ENCODE measurements around the gene TRAPPC6A. TPM values are rescaled to one million over a fixed set of nuclear protein-coding genes. Genes with fewer than 3 reads are reported as not detected.

TRAPPC6A gene
- total and polyA plus RNA-seq, 2 of the 4 experiments (the other 2 are of a cell fraction), result 4.1 to 13.4 TPM

- BruUV-seq (replicated peaks), result no TSS peak
- Histone ChIP-seq H3K36me3 (ENCODE audit: control insufficient read depth, insufficient read depth, low read length) (peaks cover 2% of the 10 kb centered on the region; the same call in 1 of the 2 replicates), H3K4me1 (ENCODE audit: control insufficient read depth, insufficient read depth, low read length) (no peaks in the 10 kb centered on the region), H2AFZ (replicated peaks; ENCODE audit: low read length, poor library complexity) (no peak overlapping the region), H2BK5ac (ENCODE audit: low read depth, low read length, poor library complexity, severe bottlenecking) (no peak overlapping the region), H3K4ac (ENCODE audit: low read depth, low read length) (no peak overlapping the region), H2BK20ac (ENCODE audit: low read depth, low read length) (no peak overlapping the region), H3K79me1 (ENCODE audit: low read depth in 1 of 2, low read length in 2 of 2) (peaks cover 43 to 83% of the 10 kb centered on the region in 2 experiments), H3K9me3 (ENCODE audit: control insufficient read depth, insufficient read depth, low read length) (no peaks in the 10 kb centered on the region), H3K4me3 (ENCODE audit: insufficient read depth, low read depth, low read length) (no peak overlapping the region), H3K56ac (ENCODE audit: extremely low read depth, insufficient read depth, low read length) (no peak overlapping the region), H3K9me1 (ENCODE audit: insufficient read depth, low read length) (peaks cover 3% of the 10 kb centered on the region; the same call in 1 of the 2 replicates), H3K27me3 (ENCODE audit: control insufficient read depth, insufficient read depth, low read length) (no peaks in the 10 kb centered on the region), H2AK5ac (ENCODE audit: low read depth, low read length) (no peak overlapping the region), H3K27ac (ENCODE audit: insufficient read depth, low read length) (no peak overlapping the region), H2BK120ac (ENCODE audit: low read depth, low read length) (no peak overlapping the region), H4K8ac (ENCODE audit: low read depth in 2 of 2, low read length in 2 of 2) (no peak overlapping the region), H3K14ac (replicated peaks; ENCODE audit: low read depth, low read length) (no peak overlapping the region), H4K5ac (ENCODE audit: low read depth, low read length) (no peak overlapping the region), H3K9ac (ENCODE audit: low read depth, low read length) (no peak overlapping the region), H2BK15ac (ENCODE audit: low read depth, low read length) (no peak overlapping the region), H4K91ac (ENCODE audit: insufficient read depth, low read depth, low read length) (no peak overlapping the region), H3K4me2 (ENCODE audit: low read depth, low read length) (no peak overlapping the region), H3K23ac (ENCODE audit: low read depth, low read length) (no peak overlapping the region), H2AK9ac (replicated peaks; ENCODE audit: low read depth, low read length, poor library complexity) (no peak overlapping the region), H3K18ac (ENCODE audit: low read depth, low read length) (no peak overlapping the region), H4K20me1 (ENCODE audit: insufficient read depth, low read length) (peaks cover 81% of the 10 kb centered on the region)
- ChIA-PET POLR2A (ENCODE audit: unreplicated experiment) (no interaction called here), CTCF (no interaction called here)
- dilution Hi-C loops (cut with HindIII; ENCODE audit: low sequenced_read_pairs, unreplicated experiment) (no loop called here), in situ Hi-C loops (cut with MboI; ENCODE audit: low sequenced_read_pairs) (no loop called here), intact Hi-C loops (cut with micrococcal nuclease) (no loop called here)
- ATAC-seq (ENCODE audit: low read depth) (no peak), DNase-seq (no peak)
- TF ChIP-seq MXI1 (IDR thresholded peaks at IDR 0.05; ENCODE audit: borderline replicate concordance, low read depth, low read length) (no peak), CTCF (conservative IDR thresholded peaks at IDR 0.05; ENCODE audit: low read depth, low read length) (no peak), MAZ (IDR thresholded peaks at IDR 0.05; ENCODE audit: borderline replicate concordance, low read depth, low read length) (no peak), FOS (IDR thresholded peaks at IDR 0.05; ENCODE audit: low read depth, low read length) (no peak), POLR2A (IDR thresholded peaks at IDR 0.05; ENCODE audit: low read depth, low read length) (no peak), RAD21 (IDR thresholded peaks at IDR 0.05; ENCODE audit: low read length) (no peak), ELK1 (IDR thresholded peaks at IDR 0.05; ENCODE audit: borderline replicate concordance, low read depth, low read length) (no peak)
- 76% methylated on average over 2 of the region's 9 CpGs; no CpG with 5 or more reads in 1 of the 2 experiments for WGBS, 2 experiments (ENCODE audit: extremely low coverage in 2 of 2, insufficient read length in 1 of 2)
Observed at GRCh38 chr19:45123440-45123850, 54.6 kb downstream of the TRAPPC6A start.

Measured in IMR-90 (cell line).